Measurements from ENCODE around the gene OGT.

OGT gene

GRCh38 chrX:71617742-71618141 lies 84.8 kb downstream of the OGT start:
- TF ChIP-seq FOXP2 (optimal IDR thresholded peaks at IDR 0.05; ENCODE audit: borderline replicate concordance, extremely low read depth, extremely low read length, insufficient read depth) (no peak), TAF1 (IDR thresholded peaks at IDR 0.05; ENCODE audit: borderline replicate concordance, insufficient read depth, low read length) (no peak), SIN3A (IDR thresholded peaks at IDR 0.05; ENCODE audit: borderline replicate concordance, insufficient read depth, low read length) (no peak), REST (IDR thresholded peaks at IDR 0.05; ENCODE audit: insufficient read depth in 1 of 2, low read depth in 2 of 2, low read length in 2 of 2) (no peak), POLR2AphosphoS5 (IDR thresholded peaks at IDR 0.05; ENCODE audit: low read depth, low read length) (no peak)

- TF ChIP-seq POLR2AphosphoS5 (IDR thresholded peaks at IDR 0.05; ENCODE audit: low read depth, low read length) (no peak), TAF1 (IDR thresholded peaks at IDR 0.05; ENCODE audit: borderline replicate concordance, insufficient read depth, low read length) (no peak), REST (IDR thresholded peaks at IDR 0.05; ENCODE audit: insufficient read depth in 1 of 2, low read depth in 2 of 2, low read length in 2 of 2) (no peak), SIN3A (IDR thresholded peaks at IDR 0.05; ENCODE audit: borderline replicate concordance, insufficient read depth, low read length) (no peak), FOXP2 (optimal IDR thresholded peaks at IDR 0.05; ENCODE audit: borderline replicate concordance, extremely low read depth, extremely low read length, insufficient read depth) (no peak)
These were observed 85.4 kb downstream of the OGT start, which contains the start of gene CXCR3 for GRCh38 chrX:71618303-71618721. CXCR3 (minus strand) TSS chrX:71618511; CDS start chrX:71618449, 62 bp downstream.

GRCh38 chrX:71618787-71619186 lies 85.9 kb downstream of the OGT start:
- TF ChIP-seq FOXP2 (optimal IDR thresholded peaks at IDR 0.05; ENCODE audit: borderline replicate concordance, extremely low read depth, extremely low read length, insufficient read depth) (no peak), POLR2AphosphoS5 (IDR thresholded peaks at IDR 0.05; ENCODE audit: low read depth, low read length) (no peak), TAF1 (IDR thresholded peaks at IDR 0.05; ENCODE audit: borderline replicate concordance, insufficient read depth, low read length) (no peak), SIN3A (IDR thresholded peaks at IDR 0.05; ENCODE audit: borderline replicate concordance, insufficient read depth, low read length) (no peak), REST (IDR thresholded peaks at IDR 0.05; ENCODE audit: insufficient read depth in 1 of 2, low read depth in 2 of 2, low read length in 2 of 2) (no peak)

GRCh38 chrX:71619193-71619592 lies 86.3 kb downstream of the OGT start:
- TF ChIP-seq REST (IDR thresholded peaks at IDR 0.05; ENCODE audit: insufficient read depth in 1 of 2, low read depth in 2 of 2, low read length in 2 of 2) (no peak), TAF1 (IDR thresholded peaks at IDR 0.05; ENCODE audit: borderline replicate concordance, insufficient read depth, low read length) (no peak), SIN3A (IDR thresholded peaks at IDR 0.05; ENCODE audit: borderline replicate concordance, insufficient read depth, low read length) (no peak), POLR2AphosphoS5 (IDR thresholded peaks at IDR 0.05; ENCODE audit: low read depth, low read length) (no peak), FOXP2 (optimal IDR thresholded peaks at IDR 0.05; ENCODE audit: borderline replicate concordance, extremely low read depth, extremely low read length, insufficient read depth) (no peak)

GRCh38 chrX:71619986-71620385 lies 87.1 kb downstream of the OGT start:
- no peak for TF ChIP-seq TAF1 (IDR thresholded peaks at IDR 0.05; ENCODE audit: borderline replicate concordance, insufficient read depth, low read length)
- no peak for TF ChIP-seq REST (IDR thresholded peaks at IDR 0.05; ENCODE audit: insufficient read depth in 1 of 2, low read depth in 2 of 2, low read length in 2 of 2)
- no peak for TF ChIP-seq FOXP2 (optimal IDR thresholded peaks at IDR 0.05; ENCODE audit: borderline replicate concordance, extremely low read depth, extremely low read length, insufficient read depth)
- no peak for TF ChIP-seq SIN3A (IDR thresholded peaks at IDR 0.05; ENCODE audit: borderline replicate concordance, insufficient read depth, low read length)
- no peak for TF ChIP-seq POLR2AphosphoS5 (IDR thresholded peaks at IDR 0.05; ENCODE audit: low read depth, low read length)

Data from PFSK-1 (cell line).